Fibroblast of skin of left quadriceps (primary cell): ENCODE results near the gene SLC40A1.

Experiments used
- DNase-seq, 2 experiments: peaks; one replicate each; pipeline ENCODE4 v3.0.0-alpha.2; 2013; ENCODE audit warnings: low read depth in 2 of 2

The SLC40A1 gene

DNA sequence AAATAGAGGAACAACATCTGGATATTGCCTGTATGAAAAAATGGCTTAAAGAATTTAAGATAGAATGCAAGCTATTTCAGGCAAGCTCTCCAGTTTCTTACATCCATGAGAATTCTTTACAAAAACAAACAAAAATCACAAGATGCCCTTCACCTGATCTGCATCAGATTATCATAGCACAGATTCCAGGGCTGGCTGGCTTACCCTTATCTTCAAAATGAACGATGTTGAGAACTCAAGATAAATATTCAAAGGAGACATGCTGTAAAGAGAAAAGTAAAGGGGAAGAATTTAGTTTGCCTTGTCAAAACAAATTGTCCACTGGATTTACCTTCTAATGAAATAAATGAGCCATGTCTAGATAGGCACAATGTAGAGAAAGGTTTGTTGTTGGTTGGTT is 18.7 kb upstream of the SLC40A1 start:
- DNase-seq = no peak

- DNase-seq = no peak
Measured at GRCh38 chr2:189595417-189595816, 14.8 kb upstream of the SLC40A1 start.

DNA sequence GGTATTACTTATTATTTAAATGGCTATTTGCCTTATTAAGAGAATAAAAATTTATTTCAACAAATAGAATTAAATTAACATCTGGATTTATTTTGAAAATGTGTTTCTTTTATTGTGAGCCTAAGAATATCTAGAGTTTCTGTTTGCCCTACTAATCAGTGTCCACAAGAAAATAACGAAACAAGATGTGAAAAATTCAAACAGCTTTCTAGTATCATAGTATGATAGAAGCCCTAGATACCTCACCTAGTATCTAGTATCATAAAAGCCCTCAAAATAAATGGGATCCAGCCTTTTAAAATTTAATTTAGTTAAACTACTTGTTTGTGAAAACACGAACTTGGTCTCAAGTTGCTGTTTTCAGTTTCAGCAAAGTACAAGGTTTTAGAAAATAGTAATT is 13.7 kb upstream of the SLC40A1 start:
- DNase-seq = no peak

GRCh38 chr2:189593115-189593514 is 12.5 kb upstream of the SLC40A1 start:
- DNase-seq = no peak

GRCh38 chr2:189592353-189592984 is 11.9 kb upstream of the SLC40A1 start:
- no peak for DNase-seq

DNA sequence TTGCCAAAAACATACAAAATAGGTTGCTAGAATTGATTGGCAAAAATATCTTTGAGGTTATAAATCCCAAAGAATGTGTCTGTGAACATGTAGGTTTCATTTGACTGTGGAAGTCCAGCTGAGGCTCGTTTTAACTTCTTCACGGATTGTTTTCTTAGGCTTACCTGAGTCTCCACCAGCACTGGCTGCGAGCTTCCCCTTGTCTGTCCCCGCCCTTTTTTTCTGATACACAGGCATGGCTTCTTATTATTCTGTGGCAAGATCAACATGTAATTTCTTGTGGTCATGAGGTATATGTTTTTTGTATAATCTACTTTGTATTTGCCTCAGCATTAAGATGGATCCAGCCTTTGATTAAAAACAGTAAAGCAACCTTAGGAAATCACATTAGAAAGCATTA is 7.2 kb upstream of the SLC40A1 start:
- no peak for DNase-seq

DNA sequence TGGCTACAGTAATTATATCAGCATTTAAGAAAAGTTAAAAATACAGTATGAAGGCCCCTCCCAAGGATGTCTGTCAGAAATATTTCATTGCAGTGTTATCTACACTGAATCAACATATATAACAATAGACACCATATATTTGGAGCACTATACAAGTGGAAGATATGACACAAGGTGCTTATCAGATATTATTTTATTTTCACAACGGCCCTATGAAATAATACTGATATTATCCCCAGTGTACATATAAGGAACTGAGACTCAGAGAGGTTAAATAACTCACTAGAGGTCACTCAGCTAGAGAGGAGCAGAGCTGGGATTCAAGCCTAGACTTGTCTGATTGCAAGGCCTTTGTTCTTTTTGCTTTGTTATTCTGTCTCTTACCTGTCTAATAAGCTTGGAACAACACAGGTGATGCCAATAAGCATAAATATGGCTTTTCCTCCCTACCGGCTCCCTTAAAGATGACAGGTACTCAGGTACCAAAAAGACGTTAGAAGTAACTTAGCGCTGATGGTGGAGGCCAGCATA is 4.7 kb upstream of the SLC40A1 start:
- no peak for DNase-seq

DNA sequence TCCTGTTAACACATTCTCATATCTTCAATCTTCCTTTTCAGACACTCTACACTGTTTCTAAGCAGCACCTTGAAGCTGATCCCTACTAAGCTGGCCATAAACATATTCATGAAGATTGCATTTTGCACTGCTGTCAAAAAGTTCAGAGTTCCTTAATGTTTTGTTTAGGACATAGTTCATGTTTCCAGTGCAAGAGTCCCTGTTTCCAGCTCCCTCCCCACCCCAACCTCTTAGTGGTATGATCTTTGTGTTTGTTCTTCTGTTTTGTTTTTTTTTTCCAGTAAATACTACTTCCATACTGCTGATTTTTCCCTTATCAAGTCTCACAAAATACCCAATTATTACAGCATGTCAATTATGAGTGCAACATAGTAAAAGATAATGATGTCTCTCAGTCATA is 4.1 kb upstream of the SLC40A1 start:
- no peak for DNase-seq

GRCh38 chr2:189583227-189584198 is 2.9 kb upstream of the SLC40A1 start:
- DNase-seq = no peak

- no peak for DNase-seq
Measured at GRCh38 chr2:189582809-189583192, 2.2 kb upstream of the SLC40A1 start.

- no peak for DNase-seq
Measured at GRCh38 chr2:189582140-189582808, 1.7 kb upstream of the SLC40A1 start.

- no peak for DNase-seq
Measured at GRCh38 chr2:189581354-189582139, 961 bp upstream of the SLC40A1 start.

DNA sequence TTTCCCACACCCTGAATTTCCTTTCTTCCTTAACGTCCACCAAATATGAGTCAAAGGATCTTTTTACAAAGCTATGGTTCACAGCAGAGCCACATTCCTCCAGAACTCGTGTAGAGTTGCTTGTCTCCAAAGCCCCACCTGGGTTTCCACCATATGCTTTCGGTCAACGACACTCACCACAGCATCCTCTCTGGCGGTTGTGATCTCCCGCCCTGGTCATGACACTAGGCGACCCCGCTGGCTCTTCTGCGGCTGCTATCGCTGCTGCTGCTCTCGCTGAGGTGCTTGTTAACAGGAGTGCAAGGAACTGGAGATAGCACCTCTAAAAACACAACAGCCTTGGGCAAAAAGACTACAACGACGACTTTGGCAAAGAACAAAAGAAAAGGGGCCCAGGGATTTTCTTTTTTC is 340 bp downstream of the SLC40A1 start:
- no peak for DNase-seq

DNA sequence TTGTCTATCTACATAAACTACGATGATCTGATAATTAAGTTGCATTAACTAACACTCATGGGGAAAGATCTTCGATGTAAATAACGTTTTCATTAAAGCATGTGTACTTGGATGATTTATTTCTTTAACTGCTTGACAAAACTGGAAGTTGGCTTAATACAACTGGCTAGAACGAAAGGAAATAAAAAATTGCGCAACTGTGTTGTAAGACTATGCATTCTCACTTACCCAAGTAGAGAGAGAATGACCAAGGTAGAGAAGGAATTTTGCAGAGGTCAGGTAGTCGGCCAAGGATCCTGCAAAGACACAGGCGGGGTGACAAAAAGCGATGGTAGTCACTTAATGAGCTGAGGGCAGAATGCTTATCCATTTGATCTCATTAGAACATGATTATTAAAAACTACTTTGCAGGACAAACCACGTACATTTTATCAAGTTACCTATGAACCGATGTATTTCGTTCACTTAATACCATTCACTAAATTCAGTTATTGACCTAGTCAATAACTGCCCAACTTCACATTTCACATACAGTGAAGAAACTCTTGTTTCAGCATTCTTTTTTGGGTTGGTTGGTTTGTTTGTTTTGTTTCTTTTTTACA is 900 bp downstream of the SLC40A1 start:
- no peak for DNase-seq

GRCh38 chr2:189578272-189578950 is 2.2 kb downstream of the SLC40A1 start:
- no peak for DNase-seq

- no peak for DNase-seq
Measured at GRCh38 chr2:189577121-189577520, 3.5 kb downstream of the SLC40A1 start.

DNA sequence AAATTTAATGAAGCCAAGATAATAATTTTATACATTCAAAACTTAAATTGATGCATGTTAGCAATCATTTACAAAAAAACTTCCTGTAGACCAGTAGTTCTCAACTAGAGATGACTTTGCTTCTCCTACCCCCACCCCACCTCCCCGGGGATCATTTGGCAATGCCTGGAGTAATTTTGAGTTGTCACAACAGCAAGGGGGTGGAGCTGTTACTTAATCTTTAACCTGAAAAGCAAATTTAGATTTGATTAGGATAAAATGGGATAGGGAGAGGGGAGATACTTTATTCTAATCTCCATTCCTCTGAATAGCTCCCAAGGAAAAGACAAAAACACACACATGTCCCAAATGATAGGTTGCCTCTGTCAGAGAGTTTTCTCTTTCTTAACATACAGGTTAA is 4.2 kb downstream of the SLC40A1 start:
- no peak for DNase-seq

DNA sequence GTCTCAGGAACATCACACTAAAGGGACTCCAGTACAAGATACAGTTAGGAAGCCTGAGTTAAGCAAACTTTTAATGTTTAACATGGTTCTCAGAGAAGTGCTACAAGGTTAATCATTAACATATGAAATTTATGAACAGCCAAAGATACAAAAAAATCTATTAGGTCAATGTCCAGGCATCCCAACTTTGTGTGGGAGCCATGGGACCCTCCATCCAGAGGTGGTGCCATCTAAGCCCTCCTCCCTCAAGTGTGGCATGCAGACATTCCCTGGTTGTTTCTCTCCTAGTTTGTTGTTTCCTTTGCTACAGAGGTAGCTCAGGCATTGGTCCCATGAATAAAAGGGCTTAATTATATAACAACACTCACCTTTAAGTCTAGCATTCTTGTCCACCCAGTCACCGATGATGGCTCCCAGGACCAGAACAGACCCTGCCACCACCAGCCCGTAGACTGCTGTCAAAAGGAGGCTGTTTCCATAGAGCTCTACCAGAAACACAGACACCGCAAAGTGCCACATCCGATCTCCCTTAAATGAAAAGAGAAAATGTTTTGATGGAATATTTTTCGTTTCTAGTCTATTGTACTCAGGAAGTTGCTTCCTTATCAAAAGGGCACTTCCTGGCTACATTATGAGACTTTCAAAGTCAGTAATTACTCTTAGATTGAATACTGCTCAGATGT is 5.7 kb downstream of the SLC40A1 start:
- no peak for DNase-seq

DNA sequence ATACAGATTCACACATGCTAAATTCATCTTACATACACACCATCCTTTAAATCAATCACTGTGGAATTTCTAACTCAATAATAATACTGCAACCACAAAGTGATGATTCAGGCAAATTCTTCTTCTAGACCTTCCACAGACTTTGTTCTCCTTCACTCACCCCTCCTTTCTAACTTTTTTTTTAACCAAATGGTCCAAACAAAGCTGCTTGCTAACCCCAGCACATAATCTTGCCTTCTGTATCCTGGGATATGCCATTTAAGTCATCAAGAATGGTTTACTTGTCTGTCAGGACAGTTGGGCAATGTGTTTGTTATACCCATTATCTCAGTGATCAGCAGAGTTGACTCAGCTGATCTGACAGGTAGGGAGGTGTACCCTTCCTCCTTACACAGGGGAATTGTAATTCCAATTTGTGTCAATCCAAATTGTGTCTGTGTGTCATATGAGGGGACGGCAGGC is 10.0 kb downstream of the SLC40A1 start:
- DNase-seq = peak; percentile 80 to 82
